ENCODE results near the gene ZNF722.
"Not testable (repeated sequence)": the region's sequence is repeated elsewhere in the genome, so short reads cannot be mapped to it uniquely, and the experiment has no call there.

Gene ZNF722

GRCh38 chr7:63998549-63998948, at the start of gene ZNF722:
ZNF722 (plus strand) TSS chr7:63998849; CDS start chr7:63998962, 113 bp downstream.
- DNase-seq (ENCODE audit: low spot score): no peak
- Histone ChIP-seq H3K27ac (no peak within 1 kb of the TSS), H3K4me3 (no peak within 1 kb of the TSS)
- TF ChIP-seq CTCF (IDR thresholded peaks at IDR 0.05): no peak

GRCh38 chr7:63953181-63953580, 45.5 kb upstream of the ZNF722 start:
- no peak overlapping the region for H3K4me3 ChIP-seq
- DNase-seq (ENCODE audit: low spot score): no peak
- no peak for TF ChIP-seq CTCF (IDR thresholded peaks at IDR 0.05)

GRCh38 chr7:63968629-63969028, 30.0 kb upstream of the ZNF722 start:
- TF ChIP-seq CTCF (IDR thresholded peaks at IDR 0.05): no peak
- H3K27ac ChIP-seq: no peak overlapping the region
- H3K4me3 ChIP-seq: no peak overlapping the region
- DNase-seq (ENCODE audit: low spot score): no peak

More at GRCh38 chr7:63953181-63953580, 45.5 kb upstream of the ZNF722 start:
- H3K27ac ChIP-seq: no peak overlapping the region

- not testable (repeated sequence) for DNase-seq (ENCODE audit: low spot score); H3K4me3 ChIP-seq; H3K27ac ChIP-seq
Measured at GRCh38 chr7:64015496-64015895, 16.8 kb downstream of the ZNF722 start.

GRCh38 chr7:64035388-64035787, 36.7 kb downstream of the ZNF722 start:
- no peak for DNase-seq (ENCODE audit: low spot score)
- H3K4me3 ChIP-seq: no peak overlapping the region
- no peak overlapping the region for H3K27ac ChIP-seq
- no peak for TF ChIP-seq CTCF (IDR thresholded peaks at IDR 0.05)

GRCh38 chr7:64037095-64037494, 38.4 kb downstream of the ZNF722 start:
- TF ChIP-seq CTCF (IDR thresholded peaks at IDR 0.05): no peak
- no peak overlapping the region for H3K27ac ChIP-seq
- no peak for DNase-seq (ENCODE audit: low spot score)
- H3K4me3 ChIP-seq: no peak overlapping the region

GRCh38 chr7:64045301-64046040, 46.8 kb downstream of the ZNF722 start, which contains the start of gene ZNF727:
ZNF727 (plus strand) TSS chr7:64045434; CDS start chr7:64045622, 188 bp downstream.
- peak within 1 kb of the TSS; percentile 59 for H3K4me3 ChIP-seq
- TF ChIP-seq CTCF (IDR thresholded peaks at IDR 0.05): no peak
- no peak for DNase-seq (ENCODE audit: low spot score)
- H3K27ac ChIP-seq: peak within 1 kb of the TSS; percentile 48 to 84
